GM12878 (cell line): ENCODE results near the gene RIPK3. TPM values are rescaled to one million over a fixed set of nuclear protein-coding genes. Genes with fewer than 3 reads are reported as not detected.

Source experiments
- ATAC-seq: fragments of 200-7000 bp; cut with Tn5 transposase; 3 replicates; pipeline ENCODE4 v1.9.1; 2020; ENCODE audit warnings: mild to moderate bottlenecking, moderate library complexity
- BruUV-seq: library from RNA; stranded (reverse); fragments of 400-500 nt; replicated peaks from 2 replicates; lab custom pipeline; 2021; lab: Mats Ljungman, UMichigan
- CTCF ChIA-PET: fragments of 300-600 bp; sonication (Branson Sonifier 250); formaldehyde crosslinking; extraction: SDS; loops from one replicate; lab custom pipeline; 2021; ENCODE audit warnings: inconsistent platforms; lab: Yijun Ruan, JAX
- POLR2A ChIA-PET: fragments of 350-600 bp; formaldehyde crosslinking; extraction: SDS; loops from one replicate; lab custom pipeline; 2021; ENCODE audit warnings: inconsistent platforms; lab: Charles Lee
- RAD21 ChIA-PET: fragments of 300-600 bp; sonication (Branson Sonifier 250); formaldehyde crosslinking; loops from one replicate; lab custom pipeline; 2023; ENCODE audit warnings: antibody characterized with exemption; ENCODE audit not compliant: unreplicated experiment; lab: Charles Lee
- SMC1A ChIA-PET: fragments of 300-600 bp; sonication (Branson Sonifier 250); formaldehyde crosslinking; loops from one replicate; lab custom pipeline; 2023; ENCODE audit not compliant: unreplicated experiment, uncharacterized antibody; lab: Charles Lee
- DNase-seq: peaks from one replicate; pipeline ENCODE4 v3.0.0-alpha.2; 2011; ENCODE audit warnings: low read depth, low spot score
- FAIRE-seq: peaks from 3 replicates; lab custom pipeline; 2011; peaks lifted over from hg19 to GRCh38; lab: Jason Lieb, UNC
- H2AFZ ChIP-seq: 2 replicates; pipeline ENCODE4 v1.6.0; 2011; ENCODE audit warnings: low read depth, low read length, control low read depth; ENCODE audit not compliant: control insufficient read depth
- H3K27ac ChIP-seq: 2 replicates; pipeline ENCODE4 v1.5.1; 2011; ENCODE audit warnings: control low read depth; ENCODE audit not compliant: control insufficient read depth, insufficient read depth
- H3K27me3 ChIP-seq, 2 experiments: replicated peaks in 1 of 2; 2 replicates each; pipeline versions ENCODE4 v1.6.0 to v1.6.1; 2011; ENCODE audit warnings: low read length in 1 of 2; ENCODE audit not compliant: control insufficient read depth in 2 of 2, insufficient read depth in 2 of 2
- H3K36me3 ChIP-seq, 2 experiments: 2 replicates each; pipeline ENCODE4 v1.5.1; 2011; ENCODE audit warnings: low read length in 1 of 2; ENCODE audit not compliant: control insufficient read depth in 2 of 2, insufficient read depth in 2 of 2
- H3K4me1 ChIP-seq: 2 replicates; pipeline ENCODE4 v1.6.1; 2011; ENCODE audit warnings: mild to moderate bottlenecking, low read length, moderate library complexity, mixed read lengths; ENCODE audit not compliant: control insufficient read depth, insufficient read depth
- H3K4me2 ChIP-seq: 2 replicates; pipeline ENCODE4 v1.6.0; 2011; ENCODE audit warnings: control low read depth; ENCODE audit not compliant: control insufficient read depth, insufficient read depth
- H3K4me3 ChIP-seq: fragments of 200-600 bp; sonication (generic); 2 replicates; pipeline ENCODE4 v1.5.1; 2016
- H3K79me2 ChIP-seq: 2 replicates; pipeline ENCODE4 v1.6.0; 2011; ENCODE audit warnings: low read length; ENCODE audit not compliant: control insufficient read depth, insufficient read depth
- H3K9ac ChIP-seq: 2 replicates; pipeline ENCODE4 v1.8.0; 2011; ENCODE audit warnings: low read length, control low read depth, mixed read lengths; ENCODE audit not compliant: control insufficient read depth, insufficient read depth
- H3K9me3 ChIP-seq: replicated peaks from 3 replicates; pipeline ENCODE4 v1.5.1; 2011; ENCODE audit warnings: mild to moderate bottlenecking, low read length; ENCODE audit not compliant: control insufficient read depth, insufficient read depth
- H4K20me1 ChIP-seq: 2 replicates; pipeline ENCODE4 v1.6.0; 2011; ENCODE audit not compliant: control insufficient read depth, insufficient read depth
- BACH1 ChIP-seq: fragments of 450-650 bp; IDR thresholded peaks from 2 replicates; pipeline ENCODE4 v1.6.1; 2017; ENCODE audit warnings: mild to moderate bottlenecking, borderline replicate concordance
- BCLAF1 ChIP-seq: fragments of 450-650 bp; IDR thresholded peaks from 2 replicates; pipeline ENCODE4 v1.6.1; 2017; ENCODE audit warnings: antibody characterized with exemption, mild to moderate bottlenecking, moderate library complexity
- IKZF1 ChIP-seq: fragments of 450-650 bp; conservative IDR thresholded peaks from 2 replicates; pipeline ENCODE4 v1.6.1; 2017; ENCODE audit warnings: antibody characterized with exemption, mild to moderate bottlenecking
- SUZ12 ChIP-seq: fragments of 200-600 bp; sonication (generic); IDR thresholded peaks from one replicate; pipeline ENCODE4 v1.6.1; 2018; ENCODE audit warnings: antibody characterized with exemption, mild to moderate bottlenecking; ENCODE audit not compliant: unreplicated experiment
- ZSCAN29 ChIP-seq: fragments of 450-650 bp; IDR thresholded peaks from 2 replicates; pipeline ENCODE4 v1.6.1; 2017; ENCODE audit warnings: mild to moderate bottlenecking, moderate library complexity
- WGBS: methylation state at CpG from one replicate; pipeline ENCODE4 v1.1.6; 2016; ENCODE audit warnings: low lambda C conversion rate; ENCODE audit not compliant: insufficient replicate concordance, insufficient coverage; ENCODE audit errors: missing lambda C conversion rate; 5-methylcytosine and 5-hydroxymethylcytosine counted together
- in situ Hi-C: fragments of 300-500 bp; cut with MboI; formaldehyde crosslinking; loops from 9 replicates; pipeline ENCODE4 v1.14.3; 2018; ENCODE audit warnings: mixed read lengths
- intact Hi-C: fragments of 100-400 bp; cut with micrococcal nuclease; formaldehyde crosslinking; loops from one replicate; pipeline ENCODE4 v1.14.2; 2022; ENCODE audit not compliant: unreplicated experiment
- polyA plus RNA-seq, 11 experiments: library from polyadenylated mRNA; depleted of rRNA in 4 of 11; unstranded in 6 of 11; stranded (reverse) in 5 of 11; fragments of >200 nt; fragmentation: Nextera tagmentation in 4 of 11; fragmentation: Illumina TruSeq in 1 of 11; extraction: Ambion mirVana in 4 of 11; extraction: Trizol in 1 of 11; gene quantifications; 1 replicate in 1 of 11; 2 replicates in 10 of 11; pipeline versions ENCODE4 v1.2.1 to v1.2.3, GENCODE V29; 2011 to 2016; ENCODE audit warnings: inconsistent platforms in 2 of 11, missing spikeins in 2 of 11, low read depth in 1 of 11
- total RNA-seq, 4 experiments: library from RNA; depleted of rRNA in 3 of 4; stranded (reverse); fragments of >200 nt in 3 of 4; fragmentation: Illumina TruSeq in 1 of 4; extraction: Trizol in 1 of 4; gene quantifications; 2 replicates each; pipeline versions ENCODE4 v1.2.1 to v1.2.3, GENCODE V29; 2013 to 2021
- TF ChIP-seq, protein P1 (sequence below): IDR thresholded peaks from 2 replicates; pipeline ENCODE4 v1.6.1; 2011; ENCODE audit warnings: low read depth, mild to moderate bottlenecking, low read length, moderate library complexity, borderline replicate concordance; ENCODE audit errors: extremely low read depth

RIPK3 gene
- total and polyA plus RNA-seq, 10 of the 15 experiments (the other 5 are each of a cell fraction or from before 2014, with no cell fraction given) = 2.0 to 13.6 (median 8.1) TPM

GRCh38 chr14:24325963-24326362 lies 13.8 kb downstream of the RIPK3 start (continued):
- no peak for TF ChIP-seq BCLAF1

GRCh38 chr14:24325041-24325530 lies 14.7 kb downstream of the RIPK3 start:
- BruUV-seq = no TSS peak
- Histone ChIP-seq H3K4me1 (no peaks in the 10 kb centered on the region), H4K20me1 (no peaks in the 10 kb centered on the region), H3K4me3 (no peak overlapping the region), H3K36me3 (no peaks in the 10 kb centered on the region), H3K4me2 (no peak overlapping the region), H3K79me2 (no peaks in the 10 kb centered on the region), H3K27me3 (no peaks in the 10 kb centered on the region), H3K9me3 (no peaks in the 10 kb centered on the region), H2AFZ (no peak overlapping the region), H3K27ac (no peak overlapping the region), H3K9ac (no peak overlapping the region)
- DNase-seq = no peak
- ChIA-PET SMC1A (interaction anchor here (1.2 kb wide), 1 partner anchor 106 kb away, joined by 3 read pairs; no protein-coding TSS in a partner anchor), CTCF (interaction anchor here (0.8 to 1.8 kb wide), 5 partner anchors 15 to 112 kb away, joined by 3 to 13 read pairs (median 3); partner anchors contain the start of genes CIDEB and RIPK3), RAD21 (interaction anchor here (1.2 to 1.6 kb wide), 3 partner anchors 17 to 107 kb away, joined by 3 to 6 read pairs (median 3); partner anchors contain the start of gene TINF2), POLR2A (interaction anchor here (0.6 kb wide), 1 partner anchor 196 kb away, joined by 4 read pairs; no protein-coding TSS in a partner anchor)
- WGBS = 55% methylated on average over 5 of the region's 5 CpGs
- in situ Hi-C loops (no loop called here), intact Hi-C loops (no loop called here)
- ATAC-seq = no peak
- TF ChIP-seq BACH1 (no peak), ZSCAN29 (no peak), SUZ12 (no peak), IKZF1 (no peak)
- TF ChIP-seq, protein P1, sequence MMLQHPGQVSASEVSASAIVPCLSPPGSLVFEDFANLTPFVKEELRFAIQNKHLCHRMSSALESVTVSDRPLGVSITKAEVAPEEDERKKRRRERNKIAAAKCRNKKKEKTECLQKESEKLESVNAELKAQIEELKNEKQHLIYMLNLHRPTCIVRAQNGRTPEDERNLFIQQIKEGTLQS = no peak
- no peak for FAIRE-seq
